Panc1 (cell line): ENCODE measurements around the gene CWC27.

Experiments
- POLR2AphosphoS5 ChIP-seq: IDR thresholded peaks from 2 replicates; pipeline ENCODE4 v1.6.1; 2012; ENCODE audit warnings: mild to moderate bottlenecking, low read depth, low read length, moderate library complexity
- SIN3A ChIP-seq: IDR thresholded peaks from 2 replicates; pipeline ENCODE4 v1.6.1; 2012; ENCODE audit warnings: low read depth, mild to moderate bottlenecking, low read length, moderate library complexity, borderline replicate concordance; ENCODE audit not compliant: insufficient read depth
- TCF7L2 ChIP-seq: IDR thresholded peaks from 2 replicates; pipeline ENCODE4 v1.6.1; 2011; ENCODE audit warnings: mild to moderate bottlenecking, low read depth, low read length, inconsistent platforms
- TF ChIP-seq, protein P1 (sequence below): fragments of 450-650 bp; IDR thresholded peaks from 2 replicates; pipeline ENCODE4 v1.5.1; 2017; ENCODE audit warnings: mild to moderate bottlenecking
- TF ChIP-seq, protein P2 (sequence below), 2 experiments: IDR thresholded peaks; 2 replicates each; pipeline ENCODE4 v1.6.1; 2011 to 2012; ENCODE audit warnings: low read depth in 2 of 2, control low read depth in 1 of 2, low read length in 1 of 2, mild to moderate bottlenecking in 1 of 2, moderate library complexity in 1 of 2; ENCODE audit not compliant: insufficient read depth in 1 of 2

DNA sequence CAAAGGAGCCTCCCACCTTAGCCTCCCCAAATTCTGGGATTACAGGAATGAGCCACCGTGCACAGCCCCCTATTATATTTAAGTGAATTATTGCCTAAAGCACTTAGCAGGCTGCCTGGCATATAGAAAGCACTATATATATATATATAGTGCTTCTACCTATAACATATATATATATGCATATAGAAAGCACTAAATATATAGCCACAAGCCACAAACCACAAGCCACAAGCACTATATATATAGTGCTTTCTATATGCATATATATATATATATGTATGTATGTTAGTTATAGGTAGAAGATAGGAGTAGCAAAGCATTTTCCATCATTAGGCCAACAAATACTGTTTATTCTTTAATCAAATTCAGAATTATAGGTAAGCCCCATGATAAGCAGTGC, 185.8 kb downstream of the CWC27 start:
- TF ChIP-seq, protein P1, sequence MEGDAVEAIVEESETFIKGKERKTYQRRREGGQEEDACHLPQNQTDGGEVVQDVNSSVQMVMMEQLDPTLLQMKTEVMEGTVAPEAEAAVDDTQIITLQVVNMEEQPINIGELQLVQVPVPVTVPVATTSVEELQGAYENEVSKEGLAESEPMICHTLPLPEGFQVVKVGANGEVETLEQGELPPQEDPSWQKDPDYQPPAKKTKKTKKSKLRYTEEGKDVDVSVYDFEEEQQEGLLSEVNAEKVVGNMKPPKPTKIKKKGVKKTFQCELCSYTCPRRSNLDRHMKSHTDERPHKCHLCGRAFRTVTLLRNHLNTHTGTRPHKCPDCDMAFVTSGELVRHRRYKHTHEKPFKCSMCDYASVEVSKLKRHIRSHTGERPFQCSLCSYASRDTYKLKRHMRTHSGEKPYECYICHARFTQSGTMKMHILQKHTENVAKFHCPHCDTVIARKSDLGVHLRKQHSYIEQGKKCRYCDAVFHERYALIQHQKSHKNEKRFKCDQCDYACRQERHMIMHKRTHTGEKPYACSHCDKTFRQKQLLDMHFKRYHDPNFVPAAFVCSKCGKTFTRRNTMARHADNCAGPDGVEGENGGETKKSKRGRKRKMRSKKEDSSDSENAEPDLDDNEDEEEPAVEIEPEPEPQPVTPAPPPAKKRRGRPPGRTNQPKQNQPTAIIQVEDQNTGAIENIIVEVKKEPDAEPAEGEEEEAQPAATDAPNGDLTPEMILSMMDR, result no peak
- TF ChIP-seq POLR2AphosphoS5 (no peak), SIN3A (no peak), TCF7L2 (no peak)
- TF ChIP-seq, protein P2, sequence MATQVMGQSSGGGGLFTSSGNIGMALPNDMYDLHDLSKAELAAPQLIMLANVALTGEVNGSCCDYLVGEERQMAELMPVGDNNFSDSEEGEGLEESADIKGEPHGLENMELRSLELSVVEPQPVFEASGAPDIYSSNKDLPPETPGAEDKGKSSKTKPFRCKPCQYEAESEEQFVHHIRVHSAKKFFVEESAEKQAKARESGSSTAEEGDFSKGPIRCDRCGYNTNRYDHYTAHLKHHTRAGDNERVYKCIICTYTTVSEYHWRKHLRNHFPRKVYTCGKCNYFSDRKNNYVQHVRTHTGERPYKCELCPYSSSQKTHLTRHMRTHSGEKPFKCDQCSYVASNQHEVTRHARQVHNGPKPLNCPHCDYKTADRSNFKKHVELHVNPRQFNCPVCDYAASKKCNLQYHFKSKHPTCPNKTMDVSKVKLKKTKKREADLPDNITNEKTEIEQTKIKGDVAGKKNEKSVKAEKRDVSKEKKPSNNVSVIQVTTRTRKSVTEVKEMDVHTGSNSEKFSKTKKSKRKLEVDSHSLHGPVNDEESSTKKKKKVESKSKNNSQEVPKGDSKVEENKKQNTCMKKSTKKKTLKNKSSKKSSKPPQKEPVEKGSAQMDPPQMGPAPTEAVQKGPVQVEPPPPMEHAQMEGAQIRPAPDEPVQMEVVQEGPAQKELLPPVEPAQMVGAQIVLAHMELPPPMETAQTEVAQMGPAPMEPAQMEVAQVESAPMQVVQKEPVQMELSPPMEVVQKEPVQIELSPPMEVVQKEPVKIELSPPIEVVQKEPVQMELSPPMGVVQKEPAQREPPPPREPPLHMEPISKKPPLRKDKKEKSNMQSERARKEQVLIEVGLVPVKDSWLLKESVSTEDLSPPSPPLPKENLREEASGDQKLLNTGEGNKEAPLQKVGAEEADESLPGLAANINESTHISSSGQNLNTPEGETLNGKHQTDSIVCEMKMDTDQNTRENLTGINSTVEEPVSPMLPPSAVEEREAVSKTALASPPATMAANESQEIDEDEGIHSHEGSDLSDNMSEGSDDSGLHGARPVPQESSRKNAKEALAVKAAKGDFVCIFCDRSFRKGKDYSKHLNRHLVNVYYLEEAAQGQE (IDR thresholded peaks at IDR 0.05; ENCODE audit: insufficient read depth in 1 of 2, low read depth in 2 of 2, low read length in 1 of 2), result no peak
